Lower leg skin (tissue), 4 donors: ENCODE data around the gene ZNF800. TPM values are rescaled to one million over a fixed set of nuclear protein-coding genes. Genes with fewer than 3 reads are reported as not detected.
"Not testable (repeated sequence)": the region's sequence is repeated elsewhere in the genome, so short reads cannot be mapped to it uniquely, and the experiment has no call there.

Source experiments
- DNase-seq, 2 donors: peaks; one replicate each; pipeline ENCODE4 v3.0.0-alpha.2; 2019; ENCODE audit warnings: low spot score in 2 of 2
- H3K4me3 ChIP-seq: fragments of 200-600 bp; sonication (generic); 2 replicates; pipeline ENCODE4 v1.5.1; 2017; ENCODE audit warnings: mild to moderate bottlenecking, low read depth; ENCODE audit not compliant: poor library complexity, severe bottlenecking
- POLR2A ChIP-seq, 2 donors: fragments of 450-650 bp; IDR thresholded peaks; one replicate each; pipeline ENCODE4 v1.6.1; 2016 to 2017; ENCODE audit warnings: antibody characterized with exemption in 2 of 2, mild to moderate bottlenecking in 1 of 2, moderate library complexity in 1 of 2
- WGBS, 2 donors: methylation state at CpG; one replicate each; pipeline ENCODE4 v1.1.5; 2018; 5-methylcytosine and 5-hydroxymethylcytosine counted together
- intact Hi-C: fragments of 100-400 bp; cut with DNase I; formaldehyde crosslinking; loops from one replicate; pipeline ENCODE4 v1.15.0; 2023; ENCODE audit warnings: low total_unique reads
- total RNA-seq, 4 donors: library from RNA; depleted of rRNA; stranded (reverse); fragments of >200 nt; gene quantifications; one replicate each; pipeline ENCODE4 v1.1.0, GENCODE V29; 2016
- TF ChIP-seq, protein P1 (sequence below), 3 donors: fragments of 450-650 bp; IDR thresholded peaks; one replicate each; pipeline ENCODE4 v1.5.1; 2016; ENCODE audit warnings: antibody characterized with exemption in 3 of 3, mild to moderate bottlenecking in 3 of 3, moderate library complexity in 2 of 3

ZNF800 gene
- total RNA-seq, 4 donors from 2014 or later = 43.3 to 60.9 (median 49.3) TPM

DNA sequence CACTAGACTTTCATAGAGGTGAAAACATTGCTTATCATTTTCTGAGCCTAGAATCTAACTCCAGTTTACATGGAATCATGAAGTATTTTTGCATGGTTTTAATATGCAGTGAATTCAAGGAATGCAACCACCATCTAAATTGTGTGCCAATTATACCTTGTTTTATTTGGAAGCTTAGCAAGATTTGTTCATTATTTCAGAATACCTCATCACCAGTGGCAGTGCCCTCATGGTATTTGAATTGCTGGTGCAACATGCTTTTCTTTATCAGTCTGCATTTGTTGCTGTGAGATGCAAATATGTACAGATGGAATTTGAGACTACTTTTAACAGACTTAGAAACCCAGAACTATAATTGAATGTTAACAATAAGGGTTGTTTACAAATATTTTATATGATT is 18.7 kb upstream of the ZNF800 start:
- no peak for DNase-seq
- H3K4me3 ChIP-seq = no peak overlapping the region
- TF ChIP-seq POLR2A (IDR thresholded peaks at IDR 0.05) = no peak
- TF ChIP-seq, protein P1, sequence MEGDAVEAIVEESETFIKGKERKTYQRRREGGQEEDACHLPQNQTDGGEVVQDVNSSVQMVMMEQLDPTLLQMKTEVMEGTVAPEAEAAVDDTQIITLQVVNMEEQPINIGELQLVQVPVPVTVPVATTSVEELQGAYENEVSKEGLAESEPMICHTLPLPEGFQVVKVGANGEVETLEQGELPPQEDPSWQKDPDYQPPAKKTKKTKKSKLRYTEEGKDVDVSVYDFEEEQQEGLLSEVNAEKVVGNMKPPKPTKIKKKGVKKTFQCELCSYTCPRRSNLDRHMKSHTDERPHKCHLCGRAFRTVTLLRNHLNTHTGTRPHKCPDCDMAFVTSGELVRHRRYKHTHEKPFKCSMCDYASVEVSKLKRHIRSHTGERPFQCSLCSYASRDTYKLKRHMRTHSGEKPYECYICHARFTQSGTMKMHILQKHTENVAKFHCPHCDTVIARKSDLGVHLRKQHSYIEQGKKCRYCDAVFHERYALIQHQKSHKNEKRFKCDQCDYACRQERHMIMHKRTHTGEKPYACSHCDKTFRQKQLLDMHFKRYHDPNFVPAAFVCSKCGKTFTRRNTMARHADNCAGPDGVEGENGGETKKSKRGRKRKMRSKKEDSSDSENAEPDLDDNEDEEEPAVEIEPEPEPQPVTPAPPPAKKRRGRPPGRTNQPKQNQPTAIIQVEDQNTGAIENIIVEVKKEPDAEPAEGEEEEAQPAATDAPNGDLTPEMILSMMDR (IDR thresholded peaks at IDR 0.05) = no peak
- intact Hi-C loops = no loop called here

DNA sequence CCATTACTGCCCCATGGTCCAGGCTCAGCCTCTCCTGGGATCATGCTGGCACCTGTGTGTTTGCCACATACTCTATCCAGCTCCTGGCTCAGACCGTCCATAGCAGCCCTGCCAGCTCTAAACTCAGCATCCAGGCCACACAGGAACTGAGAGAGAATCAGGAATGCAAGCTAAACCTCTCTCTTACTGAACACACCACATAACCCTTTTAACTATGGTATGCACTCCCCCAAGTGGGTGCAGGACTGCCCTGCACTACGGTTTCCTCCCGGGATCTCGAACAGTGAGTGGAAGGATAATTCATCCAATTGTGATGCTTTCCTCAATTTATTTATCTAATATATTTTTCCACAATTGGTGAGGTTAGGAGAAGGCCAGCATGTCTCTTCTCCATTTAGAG is 17.1 kb upstream of the ZNF800 start:
- TF ChIP-seq, protein P1 (IDR thresholded peaks at IDR 0.05) = no peak
- TF ChIP-seq POLR2A (IDR thresholded peaks at IDR 0.05) = no peak

DNA sequence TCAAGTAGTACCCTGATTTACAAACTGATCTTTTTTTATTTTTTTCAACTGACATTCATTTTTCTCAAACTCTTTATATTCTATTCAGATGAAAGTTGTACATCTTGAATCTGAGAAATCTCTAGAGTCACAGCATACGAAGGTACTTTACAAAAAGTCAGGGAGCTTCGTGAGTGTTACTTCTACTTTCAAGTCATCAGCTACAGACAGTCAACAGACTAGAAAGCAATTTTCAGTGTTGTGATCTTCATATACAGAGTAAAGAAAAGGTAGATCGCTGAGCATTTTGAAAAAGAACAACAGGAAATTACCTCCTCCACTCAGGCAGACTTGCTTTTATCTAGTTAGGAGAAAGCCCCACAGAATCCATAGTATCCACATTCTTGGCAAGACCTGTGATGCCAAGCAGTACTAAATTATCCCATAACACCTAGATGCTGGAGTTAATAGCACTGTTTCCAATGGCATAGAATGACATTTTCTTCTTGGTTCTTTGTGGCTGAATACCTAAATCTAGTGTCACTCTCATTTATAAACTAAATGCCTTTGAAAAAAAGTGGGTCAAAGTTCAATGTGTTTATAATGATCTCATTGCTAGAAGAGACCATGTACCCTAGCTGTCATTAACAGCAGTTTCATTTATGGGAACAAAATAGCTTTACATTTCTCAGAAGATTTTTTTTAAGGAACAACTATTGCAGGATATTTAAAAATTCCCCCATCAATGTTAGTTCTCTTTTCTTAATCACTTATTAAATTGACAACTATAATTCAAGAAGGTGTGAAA is 12.0 kb upstream of the ZNF800 start:
- WGBS, 2 donors = 54 to 58% methylated on average over 3 of the region's 3 CpGs
- TF ChIP-seq POLR2A (IDR thresholded peaks at IDR 0.05) = no peak
- TF ChIP-seq, protein P1 (IDR thresholded peaks at IDR 0.05) = no peak
- H3K4me3 ChIP-seq = no peak overlapping the region
- intact Hi-C loops = no loop called here
- no peak for DNase-seq

More for the DNA sequence above, 17.1 kb upstream of the ZNF800 start:
- WGBS, 2 donors = 57 to 70% methylated on average over 4 of the region's 4 CpGs
- DNase-seq = no peak
- H3K4me3 ChIP-seq = no peak overlapping the region
- intact Hi-C loops = no loop called here

DNA sequence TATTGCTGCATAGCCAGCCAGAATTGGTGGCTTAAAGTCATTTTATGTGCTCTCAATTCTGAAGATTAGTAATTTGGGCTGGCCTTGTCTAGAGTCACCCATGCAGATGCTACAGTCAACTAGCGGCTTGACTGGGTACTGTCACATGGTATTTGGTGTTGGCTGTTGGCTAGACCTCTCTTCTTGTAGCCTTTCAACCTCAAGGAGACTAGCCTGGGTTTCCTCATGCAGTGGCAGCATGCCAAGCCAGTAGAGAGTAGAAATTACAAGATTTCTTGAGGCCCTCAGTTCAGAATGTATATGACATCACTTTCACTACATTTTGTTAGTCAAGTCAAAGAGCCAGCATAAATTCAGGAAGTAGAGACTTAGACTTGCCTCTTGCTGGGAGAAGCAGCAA is 3.7 kb upstream of the ZNF800 start:
- H3K4me3 ChIP-seq = no peak overlapping the region
- intact Hi-C loops = no loop called here
- WGBS, 2 donors = 74 to 76% methylated on average over 1 of the region's 1 CpG
- no peak for DNase-seq
- TF ChIP-seq, protein P1 (IDR thresholded peaks at IDR 0.05) = no peak
- no peak for TF ChIP-seq POLR2A (IDR thresholded peaks at IDR 0.05)

DNA sequence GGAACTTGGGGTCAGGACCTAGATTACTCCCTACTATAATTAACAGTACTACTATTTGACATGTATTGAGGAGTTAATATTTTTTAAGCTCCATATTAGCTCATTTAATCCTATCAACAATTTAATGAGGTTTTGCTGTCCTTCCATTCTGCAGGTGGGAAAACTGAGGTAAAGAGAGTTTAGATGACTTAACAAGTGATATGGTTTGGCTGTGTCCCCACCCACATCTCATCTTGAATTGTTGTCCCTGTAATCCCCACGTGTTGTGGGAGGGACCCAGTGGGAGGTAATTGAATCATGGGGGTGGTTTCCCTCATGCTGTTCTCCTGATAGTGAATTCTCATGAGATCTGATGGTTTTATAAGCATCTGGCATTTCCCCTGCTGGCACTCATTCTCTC is 2.6 kb upstream of the ZNF800 start:
- DNase-seq, intact Hi-C loops, H3K4me3 ChIP-seq: not testable (repeated sequence)
- WGBS, 2 donors = 13 to 18% methylated on average over 1 of the region's 1 CpG

DNA sequence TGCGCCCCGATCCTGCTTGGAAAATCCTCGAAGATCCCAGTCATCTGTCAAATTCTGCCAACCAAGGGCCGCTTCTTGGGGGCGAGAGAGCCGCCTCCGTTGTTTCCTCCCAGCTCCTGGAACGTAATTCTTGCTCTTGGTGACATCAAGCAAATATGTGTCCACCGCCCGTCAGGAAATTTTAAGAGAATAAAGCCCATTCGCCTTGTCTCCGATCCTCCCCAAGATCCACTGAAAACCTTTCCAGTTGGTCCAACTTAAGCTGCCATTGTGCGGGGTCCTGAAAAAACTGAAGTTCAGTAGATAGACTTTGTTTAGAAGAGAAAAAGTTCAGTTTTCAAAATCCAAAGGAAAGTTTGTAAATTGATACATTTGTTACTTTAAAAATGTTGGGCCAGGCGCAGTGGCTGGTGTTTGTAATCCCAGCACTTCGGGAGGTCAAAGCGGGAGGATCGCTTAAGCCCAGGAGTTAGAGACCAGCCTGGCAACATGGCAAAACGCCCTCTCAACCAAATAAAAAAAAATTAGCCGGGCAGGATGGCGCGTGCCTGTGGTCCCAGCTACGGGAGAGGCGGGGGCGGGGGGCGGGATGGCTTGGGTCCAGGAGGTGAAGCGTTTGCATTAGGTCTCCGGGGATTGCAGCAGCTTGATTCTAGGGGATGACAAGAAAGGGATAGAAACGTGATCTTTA is 1.0 kb upstream of the ZNF800 start:
- H3K4me3 ChIP-seq = peak overlapping the region; percentile 98
- no peak for TF ChIP-seq POLR2A (IDR thresholded peaks at IDR 0.05)
- TF ChIP-seq, protein P1 (IDR thresholded peaks at IDR 0.05) = no peak
- intact Hi-C loops = no loop called here
- DNase-seq = peak in 1 of 2 donors; percentile 87
- 2 to 7% methylated on average over 28 of the region's 28 CpGs for WGBS, 2 donors
